Sigmoid colon (tissue), 4 donors: ENCODE measurements around the gene RASA4.
"Not testable (repeated sequence)": the region's sequence is repeated elsewhere in the genome, so short reads cannot be mapped to it uniquely, and the experiment has no call there.

Experiments used
- CTCF ChIP-seq, 4 experiments: fragments of 450-650 bp in 3 of 4; fragments of 200-600 bp in 1 of 4; IDR thresholded peaks; one replicate each; pipeline ENCODE4 v1.5.1; 2016 to 2019; ENCODE audit warnings: antibody characterized with exemption in 4 of 4, mild to moderate bottlenecking in 3 of 4, moderate library complexity in 2 of 4
- POLR2A ChIP-seq, 2 donors: fragments of 450-650 bp; IDR thresholded peaks; one replicate each; pipeline ENCODE4 v1.6.1; 2016; ENCODE audit warnings: antibody characterized with exemption in 2 of 2, mild to moderate bottlenecking in 2 of 2, moderate library complexity in 2 of 2
- POLR2AphosphoS5 ChIP-seq, 4 donors: sonication (generic); formaldehyde crosslinking; IDR thresholded peaks; one replicate each; pipeline ENCODE4 v1.6.1; 2017; ENCODE audit warnings: antibody characterized with exemption in 4 of 4

DNA sequence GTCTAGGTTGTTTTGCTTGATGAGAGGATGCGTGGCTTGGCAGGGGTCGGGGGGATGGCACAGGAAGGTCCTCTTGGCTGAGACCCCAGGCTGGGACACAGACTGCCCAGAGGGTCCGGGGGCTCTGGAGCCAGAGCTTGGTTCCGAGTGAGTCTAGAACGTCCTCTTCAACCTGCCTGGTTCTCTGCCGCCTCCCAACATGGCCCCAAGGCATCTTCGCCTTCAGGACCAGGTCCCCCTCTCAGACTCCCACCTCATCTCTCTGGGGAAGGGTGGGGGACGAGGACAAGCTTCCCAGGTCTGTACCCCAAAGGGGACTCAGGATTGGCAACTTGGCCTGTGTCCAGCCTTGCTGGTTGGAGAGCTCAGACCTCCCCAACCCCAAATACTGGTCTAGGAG, 74.5 kb downstream of the RASA4 start:
- TF ChIP-seq CTCF, POLR2A, POLR2AphosphoS5 (IDR thresholded peaks at IDR 0.05): not testable (repeated sequence)
